HG02763 (cell line): ENCODE data around the gene ENTPD5.
"Not testable (repeated sequence)": the region's sequence is repeated elsewhere in the genome, so short reads cannot be mapped to it uniquely, and the experiment has no call there.

ENCODE experiments used
- ATAC-seq: cut with Tn5 transposase; IDR thresholded peaks from one replicate; pipeline ENCODE4 v1.9.1; 2021; ENCODE audit warnings: mild to moderate bottlenecking, moderate library complexity; ENCODE audit not compliant: unreplicated experiment

ENTPD5 gene

DNA sequence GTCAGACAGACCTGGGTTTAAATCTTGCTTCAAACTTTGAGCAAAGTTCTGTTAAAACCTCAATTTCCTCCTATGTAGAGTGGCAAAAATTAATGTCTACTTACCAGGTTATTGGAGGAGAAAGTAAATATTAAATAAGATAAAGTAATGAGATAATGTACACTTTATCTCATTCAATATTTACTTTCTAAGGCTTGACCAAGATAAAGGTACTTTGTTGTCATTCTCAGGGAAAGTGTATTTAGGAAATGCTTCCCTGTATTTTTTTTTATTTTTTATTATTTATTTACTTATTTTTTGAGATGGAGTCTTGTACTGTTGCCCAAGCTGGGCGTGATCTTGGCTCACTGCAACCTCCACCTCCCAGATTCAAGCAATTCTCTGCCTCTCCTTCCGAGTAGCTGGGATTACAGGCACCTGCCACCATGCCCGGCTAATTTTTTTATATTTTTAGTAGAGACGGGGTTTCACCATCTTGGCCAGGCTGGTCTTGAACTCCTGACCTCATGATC is 73.9 kb downstream of the ENTPD5 start:
- no peak for ATAC-seq

DNA sequence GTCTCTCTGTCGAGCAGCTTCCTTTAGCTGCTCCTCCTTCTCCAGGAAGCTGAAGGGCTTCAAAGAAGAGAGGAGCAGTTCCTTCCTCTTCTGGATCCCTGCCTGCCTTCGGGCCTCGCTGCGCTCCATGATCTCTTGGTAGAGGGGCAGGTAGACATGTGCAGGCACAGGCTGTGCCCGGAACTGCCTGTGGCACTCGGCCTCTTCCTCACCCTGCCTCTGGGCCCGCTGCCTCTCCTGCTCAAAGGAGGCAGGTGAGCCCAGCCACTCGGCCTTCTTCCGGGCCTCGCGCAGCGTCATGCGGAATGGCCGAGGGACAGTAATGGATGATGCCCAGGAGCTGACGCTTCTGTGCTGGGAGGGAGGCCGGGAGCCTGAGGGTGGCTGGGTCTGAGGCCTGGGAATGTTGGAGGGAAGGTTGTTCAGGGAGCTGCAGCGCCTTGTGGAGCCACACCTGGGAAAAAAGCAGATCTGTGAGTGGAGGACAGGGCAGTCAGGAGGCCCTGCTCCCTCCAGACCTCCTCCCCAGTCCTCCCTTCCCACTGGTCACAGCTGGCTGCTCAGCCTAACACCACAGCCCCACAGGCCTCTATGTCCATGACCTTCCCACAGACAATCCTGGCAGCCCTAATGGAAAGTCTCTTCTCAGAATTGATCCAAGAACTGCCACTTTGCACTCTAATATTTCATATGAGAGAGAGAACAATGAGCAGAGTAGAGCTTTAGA is 74.5 kb downstream of the ENTPD5 start:
- no peak for ATAC-seq

DNA sequence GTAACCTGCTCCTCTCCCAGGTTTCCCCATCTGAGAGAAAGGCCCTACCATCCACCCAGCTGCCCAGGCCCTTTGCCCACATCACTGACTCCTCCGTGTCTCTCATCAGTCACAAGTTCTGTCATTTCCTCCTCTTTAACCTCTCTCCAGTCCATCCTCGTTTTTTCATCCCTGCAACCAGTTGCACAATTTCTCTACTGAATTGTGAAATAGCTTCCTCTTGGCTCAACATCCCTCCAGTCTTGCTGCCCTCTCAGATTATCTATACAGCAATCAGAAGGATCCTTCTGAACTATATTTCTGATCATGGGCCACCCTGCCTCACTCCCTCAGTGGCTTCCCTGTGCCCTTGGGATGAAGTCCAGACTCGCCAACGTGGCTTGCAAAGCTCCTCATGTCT is 76.0 kb downstream of the ENTPD5 start:
- no peak for ATAC-seq

DNA sequence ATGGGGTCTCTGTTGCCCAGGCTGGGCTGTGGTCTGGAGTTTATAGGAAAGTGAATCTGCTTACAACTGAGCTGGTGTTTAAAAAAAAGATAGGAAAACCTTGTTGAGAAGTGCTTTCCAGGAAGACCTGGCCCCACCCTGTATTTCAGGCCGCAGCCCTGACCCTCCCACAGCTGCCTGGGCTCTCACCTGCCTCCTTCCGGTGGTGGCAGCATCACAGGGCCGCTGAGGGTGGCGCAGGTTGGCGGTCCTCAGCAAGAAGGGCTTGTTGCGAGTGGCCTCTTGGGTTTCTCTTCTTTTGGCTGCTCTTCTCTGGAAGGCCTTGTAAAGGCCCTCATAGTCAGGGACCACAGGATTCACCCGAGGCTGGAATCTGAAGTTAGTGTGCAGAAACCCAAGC is 76.9 kb downstream of the ENTPD5 start:
- no peak for ATAC-seq

DNA sequence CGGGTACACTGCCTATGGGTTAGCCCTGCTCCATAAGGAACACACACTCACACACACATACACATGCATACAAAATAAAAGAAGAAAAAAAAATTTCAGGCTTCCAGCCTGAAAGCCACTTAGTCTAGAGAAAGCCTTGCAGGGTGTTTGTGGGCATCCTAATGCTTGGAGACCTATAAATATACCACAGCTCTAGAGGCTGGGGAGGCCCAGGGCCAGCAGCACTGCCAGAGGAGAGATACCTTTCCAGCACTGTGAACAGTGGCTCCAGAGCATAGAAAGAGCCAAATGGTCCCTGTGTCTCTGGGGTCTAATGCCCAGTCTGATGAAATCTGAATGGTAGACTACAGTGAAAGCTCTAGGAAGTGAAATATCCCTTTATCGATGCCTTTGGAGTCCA is 82.1 kb downstream of the ENTPD5 start:
- ATAC-seq, result no peak

DNA sequence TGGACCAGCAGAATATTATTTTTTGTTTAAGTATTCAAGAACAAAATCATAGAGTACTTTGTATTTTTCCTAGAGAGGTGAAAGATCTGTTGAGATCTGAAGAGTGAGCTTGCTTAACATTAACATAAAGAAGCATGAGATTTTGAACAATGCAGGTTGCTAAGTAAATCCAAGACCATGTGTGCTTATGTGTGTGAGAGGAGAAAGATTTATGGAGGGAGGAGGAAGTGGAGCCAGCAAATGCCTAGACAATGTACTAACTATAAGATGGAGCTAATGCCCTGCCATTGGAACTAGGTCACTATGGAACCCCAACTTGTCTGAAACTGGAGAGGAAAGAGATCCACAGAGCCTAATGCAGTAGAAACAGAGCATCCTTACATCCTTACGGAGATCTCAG is 82.5 kb downstream of the ENTPD5 start:
- ATAC-seq, result no peak

DNA sequence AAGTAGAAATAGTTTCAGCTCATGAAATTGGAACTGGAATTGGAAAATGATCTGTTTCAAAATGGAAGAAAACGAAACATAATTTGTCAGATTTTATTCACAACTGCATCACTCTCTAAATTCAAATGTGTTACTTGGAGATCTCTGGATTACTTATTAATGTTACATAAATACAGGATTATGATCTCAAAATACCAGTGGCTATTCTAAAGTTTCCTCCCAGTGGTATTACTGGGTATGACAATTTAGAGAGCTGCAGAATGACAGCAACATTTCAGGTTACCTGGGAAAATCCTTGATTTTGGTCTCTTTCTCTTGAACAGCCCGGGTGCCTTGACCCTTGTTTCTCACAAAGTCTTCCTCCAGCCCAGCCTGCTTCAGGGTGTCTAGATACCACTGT is 83.4 kb downstream of the ENTPD5 start:
- no peak for ATAC-seq

DNA sequence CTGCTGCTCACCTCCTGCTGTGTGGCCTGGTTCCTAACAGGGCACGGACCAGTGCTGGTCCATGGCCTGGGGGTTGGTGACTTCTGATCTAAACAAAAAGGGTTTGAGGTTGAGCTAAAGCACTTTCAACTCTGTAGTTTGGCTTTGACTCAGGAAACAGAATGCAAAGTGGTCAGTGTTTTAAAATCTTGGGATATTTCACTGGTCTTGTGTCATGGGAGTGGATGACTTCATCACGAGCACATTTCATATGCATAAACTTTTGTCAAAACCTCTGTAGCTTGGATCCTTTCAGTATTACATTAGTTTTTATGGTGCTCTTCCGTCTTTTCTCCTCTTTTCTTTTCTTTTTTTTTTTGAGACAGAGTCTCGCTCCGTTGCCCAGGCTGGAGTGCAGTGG is 94.8 kb downstream of the ENTPD5 start:
- no peak for ATAC-seq

DNA sequence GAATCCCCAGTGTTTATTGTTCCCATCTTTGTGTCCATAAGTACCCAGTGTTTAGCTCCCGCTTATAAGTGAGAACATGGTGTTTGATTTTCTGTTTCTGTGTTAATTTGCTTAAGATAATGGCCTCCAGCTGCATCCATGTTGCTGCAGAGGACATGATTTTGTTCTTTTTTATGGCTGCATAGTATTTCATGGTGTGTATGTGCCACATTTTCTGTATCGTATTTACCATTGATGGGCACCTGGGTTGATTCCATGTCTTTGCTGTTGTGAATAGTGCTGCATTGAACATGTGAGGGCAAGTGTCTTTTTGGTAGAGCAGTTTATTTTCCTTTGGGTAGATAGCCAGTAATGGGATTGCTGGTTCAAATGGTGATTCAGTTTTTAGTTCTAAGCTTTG is 99.6 kb downstream of the ENTPD5 start:
- ATAC-seq, result not testable (repeated sequence)

DNA sequence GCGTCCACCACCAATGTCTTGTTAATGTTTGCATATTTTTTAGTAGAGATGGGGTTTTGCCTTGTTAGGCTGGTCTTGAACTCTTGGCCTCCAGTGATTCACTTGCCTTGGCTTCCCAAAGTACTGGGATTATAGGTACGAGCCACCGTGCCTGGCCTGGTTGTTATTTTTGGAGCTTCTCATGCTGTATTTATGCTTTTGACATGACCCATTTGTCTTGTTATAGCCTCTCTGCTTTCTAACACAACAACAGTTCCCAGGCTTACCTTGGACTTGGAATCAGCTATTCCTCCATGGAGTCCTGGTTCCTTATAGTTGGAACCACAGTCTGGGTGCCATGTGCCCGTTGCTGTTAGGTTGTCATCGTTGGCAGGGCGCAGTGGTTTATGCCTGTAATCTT is 102.8 kb downstream of the ENTPD5 start:
- no peak for ATAC-seq

DNA sequence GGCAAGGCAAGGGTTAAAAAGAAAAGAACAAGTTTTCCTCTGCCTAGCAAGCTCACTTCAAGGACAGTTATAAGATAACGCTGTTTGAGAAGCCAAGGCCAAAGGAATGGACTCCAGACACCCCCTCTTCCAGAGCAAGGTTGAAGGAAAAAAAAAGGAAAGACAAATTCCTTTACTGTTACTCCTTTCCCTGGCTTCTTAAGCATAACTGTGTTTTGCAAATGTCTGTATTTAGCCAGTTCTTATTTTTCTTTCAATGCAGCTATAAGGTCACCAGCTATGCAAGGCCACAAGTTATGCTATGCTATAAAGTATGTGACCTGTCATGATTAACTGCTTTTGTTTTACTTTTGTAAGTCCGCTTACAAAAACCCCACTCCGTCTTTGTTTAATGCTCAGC is 105.8 kb downstream of the ENTPD5 start:
- ATAC-seq, result no peak

DNA sequence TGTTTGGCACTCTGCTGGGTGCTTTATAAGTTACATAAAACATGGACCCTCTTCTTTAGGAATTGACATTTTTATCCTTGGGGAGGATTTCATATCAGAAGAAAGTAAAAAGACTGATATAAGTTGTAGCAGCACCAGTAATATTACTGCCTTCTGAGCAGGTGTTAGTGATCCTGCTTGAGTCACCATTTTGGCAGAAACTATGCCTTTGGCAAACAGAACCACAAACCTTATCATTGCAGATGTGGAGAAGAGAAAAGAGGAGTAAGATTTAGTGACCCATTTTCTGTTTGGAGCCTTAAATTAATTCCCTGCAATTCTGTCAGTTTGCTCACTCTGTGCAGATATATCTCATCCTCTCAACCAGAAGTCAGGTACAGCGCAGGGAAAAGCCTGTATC is 109.4 kb downstream of the ENTPD5 start:
- ATAC-seq, result no peak
